Effector memory CD8-positive, alpha-beta T cell (primary cell): ENCODE measurements around the gene PDE6A.
A peak's percentile ranks its signal among the peaks of the same experiment; 100 is the strongest.

ENCODE experiments used
- ATAC-seq: fragments of 150-1000 bp; cut with Tn5 transposase; replicated peaks from 2 replicates; pipeline ENCODE4 v1.10.0; 2021; ENCODE audit warnings: mild to moderate bottlenecking, moderate library complexity
- DNase-seq, 3 experiments: peaks; one replicate each; pipeline ENCODE4 v3.0.0; 2021
- H3K27ac Mint-ChIP-seq, 2 donors: one replicate each; pipeline ENCODE4 v1.8.0; 2022; ENCODE audit warnings: mild to moderate bottlenecking in 2 of 2, mixed read lengths in 2 of 2, moderate library complexity in 2 of 2
- H3K27me3 Mint-ChIP-seq, 2 donors: one replicate each; pipeline ENCODE4 v1.8.0; 2022; ENCODE audit warnings: mixed read lengths in 2 of 2
- H3K36me3 Mint-ChIP-seq: one replicate; pipeline ENCODE4 v1.8.0; 2022; ENCODE audit warnings: mild to moderate bottlenecking, moderate library complexity, mixed read lengths; ENCODE audit not compliant: insufficient read depth
- H3K4me1 Mint-ChIP-seq, 2 donors: one replicate each; pipeline ENCODE4 v1.8.0; 2022; ENCODE audit warnings: low read depth in 2 of 2, mixed read lengths in 2 of 2
- H3K4me3 Mint-ChIP-seq, 2 donors: one replicate each; pipeline ENCODE4 v1.8.0; 2022; ENCODE audit warnings: mild to moderate bottlenecking in 2 of 2, mixed read lengths in 2 of 2, moderate library complexity in 2 of 2
- H3K9me3 Mint-ChIP-seq, 2 donors: one replicate each; pipeline ENCODE4 v1.8.0; 2022; ENCODE audit warnings: mixed read lengths in 2 of 2

PDE6A gene

GRCh38 chr5:149852641-149853330 is 91.8 kb downstream of the PDE6A start:
- Mint-ChIP-seq H3K27me3 (no peaks in the 10 kb centered on the region), H3K4me3 (no peak overlapping the region), H3K4me1 (no peaks in the 10 kb centered on the region), H3K27ac (no peak overlapping the region), H3K36me3 (no peaks in the 10 kb centered on the region), H3K9me3 (no peaks in the 10 kb centered on the region)
- peak; percentile 14 to 30 (median 25) for DNase-seq
- no peak for ATAC-seq

GRCh38 chr5:149851211-149851610 is 93.4 kb downstream of the PDE6A start:
- Mint-ChIP-seq H3K9me3 (no peaks in the 10 kb centered on the region), H3K36me3 (peaks cover 5% of the 10 kb centered on the region), H3K27me3 (no peaks in the 10 kb centered on the region), H3K4me1 (no peaks in the 10 kb centered on the region), H3K27ac (no peak overlapping the region), H3K4me3 (no peak overlapping the region)
- DNase-seq (no peak), ATAC-seq (no peak)

GRCh38 chr5:149849966-149850910 is 94.4 kb downstream of the PDE6A start:
- Mint-ChIP-seq H3K27me3 (no peaks in the 10 kb centered on the region), H3K9me3 (no peaks in the 10 kb centered on the region), H3K4me3 (no peak overlapping the region), H3K27ac (no peak overlapping the region), H3K4me1 (no peaks in the 10 kb centered on the region), H3K36me3 (peaks cover 5% of the 10 kb centered on the region)
- no peak for DNase-seq
- ATAC-seq: no peak

GRCh38 chr5:149849280-149849965 is 95.2 kb downstream of the PDE6A start:
- Mint-ChIP-seq H3K27ac (no peak overlapping the region), H3K36me3 (peaks cover 7% of the 10 kb centered on the region), H3K4me3 (no peak overlapping the region), H3K4me1 (no peaks in the 10 kb centered on the region), H3K27me3 (no peaks in the 10 kb centered on the region), H3K9me3 (no peaks in the 10 kb centered on the region)
- DNase-seq (no peak), ATAC-seq (no peak)

- Mint-ChIP-seq H3K27ac (no peak overlapping the region), H3K9me3 (no peaks in the 10 kb centered on the region), H3K4me1 (no peaks in the 10 kb centered on the region), H3K27me3 (no peaks in the 10 kb centered on the region), H3K4me3 (no peak overlapping the region), H3K36me3 (peaks cover 8% of the 10 kb centered on the region)
- ATAC-seq (no peak), DNase-seq (no peak)
These were observed 97.0 kb downstream of the PDE6A start for GRCh38 chr5:149847611-149848010.

GRCh38 chr5:149846021-149846420 is 98.6 kb downstream of the PDE6A start:
- no peak for DNase-seq
- Mint-ChIP-seq H3K36me3 (peaks cover 8% of the 10 kb centered on the region), H3K4me3 (no peak overlapping the region), H3K9me3 (no peaks in the 10 kb centered on the region), H3K27me3 (no peaks in the 10 kb centered on the region), H3K4me1 (no peaks in the 10 kb centered on the region), H3K27ac (no peak overlapping the region)
- no peak for ATAC-seq

GRCh38 chr5:149845601-149846000 is 99.0 kb downstream of the PDE6A start:
- Mint-ChIP-seq H3K4me1 (no peaks in the 10 kb centered on the region), H3K9me3 (no peaks in the 10 kb centered on the region), H3K4me3 (no peak overlapping the region), H3K36me3 (peaks cover 8% of the 10 kb centered on the region), H3K27me3 (no peaks in the 10 kb centered on the region), H3K27ac (no peak overlapping the region)
- DNase-seq (no peak), ATAC-seq (no peak)

GRCh38 chr5:149841851-149842793 is 102.5 kb downstream of the PDE6A start:
- Mint-ChIP-seq H3K27me3 (no peaks in the 10 kb centered on the region), H3K36me3 (peaks cover 8% of the 10 kb centered on the region)

GRCh38 chr5:149840226-149840825 is 104.3 kb downstream of the PDE6A start:
- H3K4me3 Mint-ChIP-seq: no peak overlapping the region
- DNase-seq (no peak), ATAC-seq (no peak)
- peaks cover 3% of the 10 kb centered on the region for H3K36me3 Mint-ChIP-seq
- H3K27ac Mint-ChIP-seq: no peak overlapping the region
- H3K4me1 Mint-ChIP-seq: no peaks in the 10 kb centered on the region
- no peaks in the 10 kb centered on the region for H3K27me3 Mint-ChIP-seq
- H3K9me3 Mint-ChIP-seq: no peaks in the 10 kb centered on the region

More at GRCh38 chr5:149841851-149842793, 102.5 kb downstream of the PDE6A start:
- H3K27ac Mint-ChIP-seq: no peak overlapping the region
- no peaks in the 10 kb centered on the region for H3K9me3 Mint-ChIP-seq
- ATAC-seq (no peak), DNase-seq (no peak)
- no peaks in the 10 kb centered on the region for H3K4me1 Mint-ChIP-seq
- no peak overlapping the region for H3K4me3 Mint-ChIP-seq

- H3K9me3 Mint-ChIP-seq: no peaks in the 10 kb centered on the region
- ATAC-seq (no peak), DNase-seq (no peak)
- H3K27ac Mint-ChIP-seq: peak overlapping the region in 1 of 2 donors; percentile 16
- H3K4me1 Mint-ChIP-seq: no peaks in the 10 kb centered on the region
- H3K27me3 Mint-ChIP-seq: no peaks in the 10 kb centered on the region
- H3K4me3 Mint-ChIP-seq: no peak overlapping the region
- H3K36me3 Mint-ChIP-seq: peaks cover 3% of the 10 kb centered on the region
These were observed 104.8 kb downstream of the PDE6A start for GRCh38 chr5:149839761-149840160.

GRCh38 chr5:149838881-149839739 is 105.5 kb downstream of the PDE6A start:
- H3K27ac Mint-ChIP-seq: peak overlapping the region in 1 of 2 donors; percentile 16
- no peaks in the 10 kb centered on the region for H3K27me3 Mint-ChIP-seq
- no peaks in the 10 kb centered on the region for H3K36me3 Mint-ChIP-seq
- DNase-seq (no peak), ATAC-seq (no peak)
- H3K9me3 Mint-ChIP-seq: no peaks in the 10 kb centered on the region
- no peaks in the 10 kb centered on the region for H3K4me1 Mint-ChIP-seq
- no peak overlapping the region for H3K4me3 Mint-ChIP-seq
